ENCODE results near the gene ATF7. TPM values are rescaled to one million over a fixed set of nuclear protein-coding genes. Genes with fewer than 3 reads are reported as not detected.
"Not testable (repeated sequence)": the region's sequence is repeated elsewhere in the genome, so short reads cannot be mapped to it uniquely, and the experiment has no call there.

ATF7 gene
- total RNA-seq, 1 donor: 28.6 TPM

DNA sequence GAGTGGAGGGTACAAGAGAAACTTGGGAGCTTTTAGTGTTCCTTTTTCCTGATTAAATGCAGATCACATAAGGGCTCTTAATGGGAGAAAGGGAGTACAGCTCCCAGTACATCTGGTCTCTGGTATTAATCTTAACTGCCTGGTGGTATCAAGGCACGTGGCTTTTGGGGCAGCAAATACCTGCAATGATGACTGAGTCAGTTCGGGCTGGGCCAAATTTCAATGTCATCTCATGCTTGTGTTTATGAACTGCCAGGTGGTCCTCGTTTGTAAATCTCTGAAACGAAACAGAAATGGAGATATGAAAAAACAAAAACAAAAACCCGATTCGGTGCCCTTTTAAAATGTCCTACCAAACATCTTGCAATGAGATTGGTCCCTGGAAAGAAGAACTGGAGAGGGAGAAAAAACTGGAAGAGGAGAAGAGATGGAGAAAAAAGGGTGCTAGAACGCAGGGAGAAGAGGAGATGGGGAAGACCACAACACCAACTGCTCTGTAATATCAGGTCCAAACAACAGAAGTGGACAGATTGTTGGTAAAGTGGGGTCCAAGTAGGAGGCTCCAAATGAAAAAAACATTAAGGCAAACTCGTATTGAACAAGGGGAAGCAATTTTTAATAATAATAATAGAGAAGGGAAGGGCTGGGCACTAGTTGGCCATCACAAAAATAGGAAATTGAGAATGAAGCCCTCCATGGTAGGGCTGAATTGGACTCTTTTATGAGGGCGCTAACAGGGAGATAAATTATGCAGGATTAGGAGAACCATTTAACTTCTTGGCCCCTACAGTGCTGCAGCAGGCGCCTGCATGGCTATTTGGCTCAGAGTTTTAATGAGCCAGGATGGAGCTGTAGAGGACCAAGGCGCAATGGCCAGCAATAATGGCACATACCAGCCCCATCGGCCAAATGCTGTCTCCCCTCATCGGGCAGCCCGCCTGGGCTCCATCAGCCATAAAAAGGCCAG is 73.5 kb downstream of the ATF7 start:
- no peak for DNase-seq (ENCODE audit: low read depth)
- no peak overlapping the region for H3K4me3 ChIP-seq (ENCODE audit: low read depth, low read length)
- no peak for TF ChIP-seq CTCF (IDR thresholded peaks at IDR 0.05; ENCODE audit: insufficient read depth, low read length)

DNA sequence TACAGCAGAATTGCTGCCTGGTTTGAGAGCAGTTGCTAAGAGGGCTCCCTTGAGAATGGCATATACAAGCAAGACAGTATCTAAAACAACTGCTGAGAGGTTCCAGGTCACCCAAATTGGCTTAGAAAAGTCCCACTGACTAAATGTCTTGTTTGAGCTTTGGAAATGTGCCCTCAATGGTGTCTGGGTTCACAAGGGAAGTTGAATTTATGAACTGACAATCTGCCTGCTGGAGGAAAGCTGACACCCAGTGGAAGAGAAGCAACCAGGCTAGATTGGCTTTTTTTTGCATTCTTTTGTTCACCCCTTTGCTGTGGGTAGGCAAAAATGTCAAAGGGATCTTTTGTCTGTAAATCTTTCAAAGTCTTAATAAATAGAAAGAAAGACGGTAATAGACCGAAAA is 74.3 kb downstream of the ATF7 start:
- no peak overlapping the region for H3K4me3 ChIP-seq (ENCODE audit: low read depth, low read length)
- DNase-seq (ENCODE audit: low read depth): no peak
- TF ChIP-seq CTCF (IDR thresholded peaks at IDR 0.05; ENCODE audit: insufficient read depth, low read length): no peak

GRCh38 chr12:53550595-53550994 is 75.6 kb downstream of the ATF7 start:
- TF ChIP-seq CTCF (IDR thresholded peaks at IDR 0.05; ENCODE audit: insufficient read depth, low read length): no peak
- no peak overlapping the region for H3K4me3 ChIP-seq (ENCODE audit: low read depth, low read length)
- DNase-seq (ENCODE audit: low read depth): no peak

DNA sequence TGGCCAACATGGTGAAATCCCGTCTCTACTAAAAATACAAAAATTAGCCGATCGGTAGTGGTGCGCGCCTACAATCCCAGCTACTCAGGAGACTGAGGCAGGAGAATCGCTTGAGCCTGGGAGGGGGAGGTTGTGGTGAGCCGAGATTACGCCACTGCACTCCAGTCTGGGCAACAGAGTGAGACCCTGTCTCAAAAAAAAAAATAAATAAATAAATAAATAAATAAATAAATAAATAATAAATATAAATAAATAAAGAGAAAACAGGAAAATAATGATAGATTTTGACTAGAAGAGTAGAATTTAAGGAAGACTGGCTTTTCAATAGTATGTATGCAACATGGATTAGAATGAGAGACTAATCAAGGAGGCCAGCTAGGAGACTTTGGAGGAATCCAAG is 76.1 kb downstream of the ATF7 start:
- DNase-seq (ENCODE audit: low read depth); H3K4me3 ChIP-seq (ENCODE audit: low read depth, low read length): not testable (repeated sequence)

DNA sequence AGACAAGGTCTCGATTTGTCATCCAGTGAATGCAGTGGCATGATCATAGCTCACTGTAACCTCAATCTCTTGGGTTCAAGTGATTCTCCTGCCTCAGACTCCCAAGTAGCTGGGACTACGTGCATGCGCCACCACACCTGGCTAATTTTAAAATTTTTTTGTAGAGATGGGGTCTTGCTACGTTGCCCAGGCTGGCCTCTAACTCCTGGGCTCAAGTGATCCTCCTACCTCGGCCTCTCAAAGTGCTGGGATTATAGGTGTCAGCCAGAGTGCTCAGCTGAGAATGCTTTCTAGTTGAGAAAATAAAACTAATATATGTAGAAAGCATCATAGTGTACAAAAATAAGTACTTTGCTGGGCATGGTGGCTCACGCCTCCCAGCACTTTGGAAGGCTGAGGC is 77.8 kb downstream of the ATF7 start:
- not testable (repeated sequence) for DNase-seq (ENCODE audit: low read depth); H3K4me3 ChIP-seq (ENCODE audit: low read depth, low read length)

- TF ChIP-seq CTCF (IDR thresholded peaks at IDR 0.05; ENCODE audit: insufficient read depth, low read length): peak; percentile 99
- no peak overlapping the region for H3K4me3 ChIP-seq (ENCODE audit: low read depth, low read length)
- DNase-seq (ENCODE audit: low read depth): peak; percentile 83
These were observed 82.6 kb downstream of the ATF7 start for GRCh38 chr12:53543539-53543938.

DNA sequence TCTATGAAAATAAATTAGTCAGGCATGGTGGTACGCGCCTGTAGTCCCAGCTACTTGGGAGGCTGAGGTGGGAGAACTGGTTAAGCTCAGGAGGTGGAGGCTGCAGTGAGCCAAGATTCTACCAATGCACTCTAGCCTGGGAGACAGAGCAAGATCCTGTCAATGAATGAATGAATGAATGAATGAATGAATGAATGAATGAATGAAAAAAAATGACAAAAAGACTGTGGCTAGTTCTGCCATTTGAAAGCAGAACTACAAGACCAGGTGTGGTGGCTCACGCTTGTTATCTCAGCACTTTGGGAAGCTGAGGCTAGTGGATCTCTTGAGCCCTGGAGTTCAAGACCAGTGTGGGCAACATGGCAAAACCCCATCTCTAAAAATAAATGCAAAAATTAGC is 86.7 kb downstream of the ATF7 start:
- H3K4me3 ChIP-seq (ENCODE audit: low read depth, low read length): no peak overlapping the region
- DNase-seq (ENCODE audit: low read depth): no peak

More for the DNA sequence above, 86.7 kb downstream of the ATF7 start:
- TF ChIP-seq CTCF (IDR thresholded peaks at IDR 0.05; ENCODE audit: insufficient read depth, low read length): no peak
